GM21423 (cell line): ENCODE measurements around the gene C3orf52.
A peak's percentile ranks its signal among the peaks of the same experiment; 100 is the strongest.

Experiments used
- ATAC-seq: cut with Tn5 transposase; IDR thresholded peaks from one replicate; pipeline ENCODE4 v1.9.1; 2021; ENCODE audit warnings: mild to moderate bottlenecking, moderate library complexity; ENCODE audit not compliant: unreplicated experiment

Gene C3orf52

GRCh38 chr3:112134335-112135124, 48.3 kb downstream of the C3orf52 start:
- ATAC-seq, result no peak

DNA sequence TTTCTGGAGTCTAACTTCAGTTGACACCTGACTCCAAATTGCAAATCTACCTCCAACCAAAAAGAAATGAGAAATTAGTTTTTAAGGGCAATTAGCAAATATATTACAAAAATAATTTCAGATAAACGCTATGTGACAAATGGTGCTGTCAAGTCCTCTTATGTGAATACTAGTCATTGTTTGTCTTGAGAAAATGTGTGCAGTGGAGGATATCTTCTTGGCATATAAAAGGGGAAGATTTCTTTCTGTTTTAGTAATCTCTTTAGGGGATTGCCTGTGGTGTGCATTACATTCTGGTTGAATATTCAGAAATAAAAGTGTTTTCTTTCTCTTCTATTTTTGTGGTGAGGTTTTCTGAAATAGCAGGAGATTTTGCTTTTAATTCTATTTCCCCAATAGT, 49.9 kb downstream of the C3orf52 start:
- ATAC-seq, result no peak

- ATAC-seq, result no peak
Measured at GRCh38 chr3:112136959-112137693, 50.9 kb downstream of the C3orf52 start.

- no peak for ATAC-seq
Measured at GRCh38 chr3:112137781-112138180, 51.6 kb downstream of the C3orf52 start.

DNA sequence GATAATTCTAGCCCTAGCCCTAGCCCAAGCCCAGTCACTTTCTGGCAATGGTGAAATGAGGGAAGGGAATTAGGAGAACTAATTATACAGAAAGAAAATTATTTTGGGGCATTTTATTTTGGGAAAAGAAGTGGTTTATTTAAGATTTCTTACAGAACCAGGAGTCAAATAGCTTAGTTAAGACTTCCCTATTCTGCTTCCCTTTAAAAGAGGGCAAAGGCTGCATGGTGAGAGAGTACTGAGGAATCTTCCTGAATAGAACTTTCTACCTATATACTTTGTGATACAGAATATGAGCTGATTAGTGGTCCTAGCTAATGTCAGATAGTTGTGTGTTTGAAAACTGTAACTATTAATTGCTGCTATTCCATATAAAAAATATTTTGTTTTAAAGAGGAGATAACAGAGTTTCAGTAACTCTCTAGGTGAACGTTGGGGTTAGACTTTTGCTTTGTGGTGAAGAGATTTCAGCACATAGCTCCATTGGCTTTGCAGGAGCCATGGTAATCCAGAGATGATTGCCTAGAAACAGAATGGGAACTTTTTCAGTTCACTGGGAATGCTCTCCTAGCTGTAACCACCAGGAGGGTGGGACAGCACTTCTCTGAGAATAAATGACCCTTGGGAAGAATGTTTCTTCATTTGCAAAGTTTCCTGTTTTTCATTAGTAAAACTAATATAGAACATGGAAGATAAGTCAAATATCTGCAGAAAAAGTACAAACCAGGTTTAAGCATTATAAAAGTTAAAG, 52.2 kb downstream of the C3orf52 start:
- ATAC-seq, result no peak

- no peak for ATAC-seq
Measured at GRCh38 chr3:112140584-112140983, 54.4 kb downstream of the C3orf52 start.

GRCh38 chr3:112141293-112141692, 55.1 kb downstream of the C3orf52 start:
- ATAC-seq, result no peak

- no peak for ATAC-seq
Measured at GRCh38 chr3:112143251-112143650, 57.1 kb downstream of the C3orf52 start.

DNA sequence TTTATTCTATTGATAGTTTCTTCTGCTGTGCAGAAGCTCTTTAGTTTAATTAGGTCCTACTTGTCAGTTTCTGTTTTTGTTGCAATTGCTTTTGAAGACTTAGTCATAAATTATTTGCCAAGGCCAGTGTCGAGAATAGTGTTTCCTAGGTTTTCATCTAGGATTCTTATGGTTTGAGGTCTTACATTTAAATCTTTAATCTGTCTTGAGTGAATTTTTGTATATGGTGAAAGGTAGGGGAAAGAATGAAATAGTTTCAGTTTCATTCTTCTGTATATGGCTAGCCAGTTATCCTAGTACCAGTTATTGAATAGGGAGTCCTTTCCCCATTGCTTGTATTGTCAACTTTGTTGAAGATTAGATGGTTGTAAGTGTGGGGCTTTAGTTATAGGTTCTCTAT, 57.5 kb downstream of the C3orf52 start:
- ATAC-seq, result no peak

DNA sequence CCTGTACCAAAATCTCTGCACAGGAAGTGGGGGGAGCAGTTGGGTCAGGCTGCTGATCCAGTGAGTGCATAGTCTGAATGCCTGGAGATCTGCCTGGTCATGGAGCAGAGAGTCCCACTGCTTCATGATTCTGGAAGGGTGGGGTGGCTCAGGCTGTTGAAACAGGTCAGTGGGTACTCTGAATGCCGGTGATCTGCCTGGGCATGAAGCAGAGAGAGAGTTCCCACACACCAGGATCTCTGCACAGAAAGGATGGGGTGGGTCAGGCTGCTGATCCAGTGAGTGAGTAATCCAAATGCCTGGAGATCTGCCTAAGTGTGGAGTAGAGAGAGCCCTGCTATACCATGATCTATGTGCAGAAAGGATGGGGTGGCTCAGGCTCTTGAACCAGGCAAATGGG, 62.9 kb downstream of the C3orf52 start:
- no peak for ATAC-seq

- peak; percentile 70 for ATAC-seq
Measured at GRCh38 chr3:112167758-112168157, 81.6 kb downstream of the C3orf52 start.
